ENCODE results near the gene ARID5B.

ARID5B gene

GRCh38 chr10:62059217-62059920 is 157.9 kb downstream of the ARID5B start:
- H3K36me3 ChIP-seq (ENCODE audit: control insufficient read depth in 2 of 2, insufficient read depth in 1 of 2, low read length in 2 of 2): peaks cover 0 to 16% of the 10 kb centered on the region in 2 experiments; a peak in 1 of 3 replicates
- CTCF ChIA-PET: interaction anchor here (0.6 to 1.9 kb wide), 4 partner anchors 20 to 205 kb away, joined by 3 to 7 read pairs (median 4); no protein-coding TSS in a partner anchor
- TF ChIP-seq ZFP3 (tag by site-specific recombination; IDR thresholded peaks at IDR 0.05; ENCODE audit: low read depth) (no peak), FEZF1 (tag by site-specific recombination; IDR thresholded peaks at IDR 0.05) (peak; percentile 37; the same call in 1 of the 2 replicates), PRDM6 (tag by site-specific recombination; IDR thresholded peaks at IDR 0.05) (0 out of 2 replicates have a peak, but pooled peaks have one; percentile 33)

GRCh38 chr10:62062028-62062427 is 160.5 kb downstream of the ARID5B start:
- ChIA-PET POLR2A (no interaction called here), CTCF (interaction anchor here (1.1 to 2.0 kb wide), 2 partner anchors 12 to 183 kb away, joined by 4 to 8 read pairs; no protein-coding TSS in a partner anchor)
- no peak for TF ChIP-seq ZNF501 (tag by site-specific recombination; IDR thresholded peaks at IDR 0.05)
- TF ChIP-seq ZNF26 (tag by site-specific recombination; IDR thresholded peaks at IDR 0.05): no peak
- no peak for TF ChIP-seq ZBTB11 (tag by site-specific recombination; conservative IDR thresholded peaks at IDR 0.05; ENCODE audit: low read depth)
- TF ChIP-seq ZNF692 (tag by site-specific recombination; IDR thresholded peaks at IDR 0.05): no peak
- TF ChIP-seq ZNF121 (tag by site-specific recombination; IDR thresholded peaks at IDR 0.05): no peak
- no peak for TF ChIP-seq ZNF560 (tag by site-specific recombination; IDR thresholded peaks at IDR 0.05; ENCODE audit: borderline replicate concordance)
- no peak for TF ChIP-seq GLIS2 (tag by site-specific recombination; IDR thresholded peaks at IDR 0.05)
- TF ChIP-seq GLI2 (tag by site-specific recombination; IDR thresholded peaks at IDR 0.05; ENCODE audit: borderline replicate concordance, low read depth): no peak
- no peak for TF ChIP-seq GFI1B (tag by site-specific recombination; IDR thresholded peaks at IDR 0.05)
- no peak for TF ChIP-seq OSR2 (tag by site-specific recombination; IDR thresholded peaks at IDR 0.05)
- TF ChIP-seq ZBTB21 (tag by site-specific recombination; IDR thresholded peaks at IDR 0.05): no peak
- no peak for TF ChIP-seq ZNF138 (tag by site-specific recombination; IDR thresholded peaks at IDR 0.05; ENCODE audit: borderline replicate concordance)
- no peak for TF ChIP-seq MYNN (tag by site-specific recombination; IDR thresholded peaks at IDR 0.05; ENCODE audit: borderline replicate concordance)
- no peak for TF ChIP-seq ZBTB10 (tag by site-specific recombination; IDR thresholded peaks at IDR 0.05)
- TF ChIP-seq ZNF449 (tag by site-specific recombination; IDR thresholded peaks at IDR 0.05): no peak
- no peak for TF ChIP-seq ZNF623 (tag by site-specific recombination; IDR thresholded peaks at IDR 0.05)
- H3K36me3 ChIP-seq (ENCODE audit: control insufficient read depth in 2 of 2, insufficient read depth in 1 of 2, low read length in 2 of 2): peaks cover 0 to 16% of the 10 kb centered on the region in 2 experiments; a peak in 1 of 3 replicates
- no peaks in the 10 kb centered on the region for H3K4me1 ChIP-seq (ENCODE audit: control insufficient read depth, insufficient read depth, low read length)
- no peaks in the 10 kb centered on the region for H3K9me3 ChIP-seq (ENCODE audit: control insufficient read depth, insufficient read depth, low read depth, low read length)
- no peak overlapping the region for H3K4me3 ChIP-seq (ENCODE audit: low read depth, low read length)
- no peak overlapping the region for H3K27ac ChIP-seq (ENCODE audit: extremely low read depth, low read depth, low read length)

More at GRCh38 chr10:62059217-62059920, 157.9 kb downstream of the ARID5B start:
- Histone ChIP-seq H3K9me3 (ENCODE audit: control insufficient read depth, insufficient read depth, low read depth, low read length) (no peaks in the 10 kb centered on the region), H3K4me1 (ENCODE audit: control insufficient read depth, insufficient read depth, low read length) (no peaks in the 10 kb centered on the region), H3K27ac (ENCODE audit: extremely low read depth, low read depth, low read length) (no peak overlapping the region), H3K4me3 (ENCODE audit: low read depth, low read length) (no peak overlapping the region)
- POLR2A ChIA-PET: interaction anchor here (0.6 to 1.2 kb wide), 2 partner anchors 10 to 158 kb away, joined by 3 read pairs; partner anchors contain the start of gene ARID5B

Data from HEK293 (cell line).